Calu3 (cell line): Measurements from ENCODE around the gene NHP2. TPM values are rescaled to one million over a fixed set of nuclear protein-coding genes. Genes with fewer than 3 reads are reported as not detected.

ENCODE experiments used
- BruUV-seq: library from RNA; stranded (reverse); fragments of 400-500 nt; replicated peaks from 2 replicates; lab custom pipeline; 2021; lab: Mats Ljungman, UMichigan
- CTCF ChIA-PET: fragments of 300-600 bp; sonication (Branson Sonifier 250); formaldehyde crosslinking; loops from one replicate; lab custom pipeline; 2022; ENCODE audit warnings: antibody characterized with exemption; lab: Charles Lee
- DNase-seq: peaks from one replicate; pipeline ENCODE4 v3.0.0; 2022
- H3K27ac Mint-ChIP-seq: one replicate; pipeline ENCODE4 v1.8.0; 2022; ENCODE audit warnings: mixed read lengths; ENCODE audit not compliant: unreplicated experiment
- H3K27me3 Mint-ChIP-seq: one replicate; pipeline ENCODE4 v1.8.0; 2022; ENCODE audit warnings: mixed read lengths; ENCODE audit not compliant: unreplicated experiment
- H3K36me3 Mint-ChIP-seq: one replicate; pipeline ENCODE4 v1.8.0; 2022; ENCODE audit warnings: mild to moderate bottlenecking, moderate library complexity, mixed read lengths; ENCODE audit not compliant: insufficient read depth, unreplicated experiment
- H3K4me1 Mint-ChIP-seq: one replicate; pipeline ENCODE4 v1.8.0; 2022; ENCODE audit warnings: mild to moderate bottlenecking, low read depth, mixed read lengths; ENCODE audit not compliant: unreplicated experiment
- H3K4me3 Mint-ChIP-seq: one replicate; pipeline ENCODE4 v1.8.0; 2022; ENCODE audit warnings: mild to moderate bottlenecking, low read depth, moderate library complexity, mixed read lengths; ENCODE audit not compliant: unreplicated experiment
- H3K9me3 Mint-ChIP-seq: one replicate; pipeline ENCODE4 v1.8.0; 2022; ENCODE audit warnings: low read depth, mixed read lengths; ENCODE audit not compliant: unreplicated experiment
- intact Hi-C: fragments of 100-400 bp; cut with micrococcal nuclease; formaldehyde crosslinking; loops from one replicate; pipeline ENCODE4 v1.10.0; 2022; ENCODE audit not compliant: unreplicated experiment
- total RNA-seq: library from RNA; stranded (reverse); gene quantifications from 2 replicates; pipeline ENCODE4 v1.2.3, GENCODE V29; 2022
- TF ChIP-seq, protein P1 (sequence below): fragments of 200-600 bp; IDR thresholded peaks from one replicate; pipeline ENCODE4 v1.8.0; 2022; ENCODE audit warnings: antibody characterized with exemption; ENCODE audit not compliant: unreplicated experiment

NHP2 gene
- total RNA-seq, 1 experiment from 2014 or later = 182 TPM

DNA sequence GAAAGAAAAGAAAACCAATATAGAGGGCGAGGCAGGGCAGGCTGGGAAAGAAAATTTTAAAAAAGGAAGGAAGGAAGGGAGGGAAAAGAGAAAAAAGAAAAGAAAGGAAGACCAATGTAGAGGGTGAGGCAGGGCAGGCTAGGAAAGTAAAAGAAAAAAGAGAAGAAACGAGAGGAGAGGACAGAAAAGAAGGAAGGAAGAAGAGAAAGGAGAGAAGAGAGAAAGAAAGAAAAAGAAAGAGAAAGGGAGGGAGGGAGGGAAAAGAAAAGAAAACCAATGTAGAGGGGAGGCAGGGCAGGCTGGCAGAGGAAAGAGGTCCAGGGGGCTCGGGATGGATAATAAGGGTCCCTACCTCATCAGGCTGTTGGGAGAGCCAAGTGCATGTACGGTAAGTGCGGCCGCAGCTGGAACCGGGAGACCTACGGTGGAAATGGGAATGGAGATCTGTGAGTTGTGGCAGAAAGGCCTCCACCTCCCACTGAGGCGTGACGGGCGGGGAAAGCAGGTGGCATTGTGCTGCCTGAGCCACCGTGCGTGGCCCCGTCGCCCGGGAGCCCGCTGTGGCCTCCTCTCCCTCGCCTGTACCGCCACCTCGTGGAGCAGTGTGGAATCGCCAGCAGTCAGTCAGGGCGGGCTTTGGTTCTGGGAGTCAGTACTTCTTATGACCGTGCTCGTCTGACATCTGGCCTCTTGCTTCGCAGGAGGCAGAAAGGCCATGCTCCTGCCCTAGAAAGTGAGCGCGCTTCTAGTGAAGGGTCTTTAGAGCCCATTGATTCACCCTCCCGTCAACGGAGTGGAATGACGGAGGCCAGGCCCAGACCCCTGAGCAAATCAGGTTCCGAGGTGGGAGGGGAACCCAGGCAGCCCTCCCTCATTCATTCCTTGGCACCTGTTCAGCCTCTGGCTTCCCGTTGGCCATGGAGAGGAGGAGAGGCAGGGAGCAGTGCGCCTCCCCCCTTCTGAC is 10.4 kb upstream of the NHP2 start:
- no TSS peak for BruUV-seq
- intact Hi-C loops = loop anchor here (1.0 kb wide), 2 partner anchors 18 to 88 kb away; no protein-coding TSS in a partner anchor
- Mint-ChIP-seq H3K27me3 (peaks cover 32% of the 10 kb centered on the region), H3K4me1 (no peaks in the 10 kb centered on the region), H3K36me3 (peaks cover 5% of the 10 kb centered on the region), H3K27ac (no peak overlapping the region), H3K9me3 (no peaks in the 10 kb centered on the region), H3K4me3 (peak overlapping the region; percentile 8)
- DNase-seq = peak; percentile 94
- TF ChIP-seq, protein P1, sequence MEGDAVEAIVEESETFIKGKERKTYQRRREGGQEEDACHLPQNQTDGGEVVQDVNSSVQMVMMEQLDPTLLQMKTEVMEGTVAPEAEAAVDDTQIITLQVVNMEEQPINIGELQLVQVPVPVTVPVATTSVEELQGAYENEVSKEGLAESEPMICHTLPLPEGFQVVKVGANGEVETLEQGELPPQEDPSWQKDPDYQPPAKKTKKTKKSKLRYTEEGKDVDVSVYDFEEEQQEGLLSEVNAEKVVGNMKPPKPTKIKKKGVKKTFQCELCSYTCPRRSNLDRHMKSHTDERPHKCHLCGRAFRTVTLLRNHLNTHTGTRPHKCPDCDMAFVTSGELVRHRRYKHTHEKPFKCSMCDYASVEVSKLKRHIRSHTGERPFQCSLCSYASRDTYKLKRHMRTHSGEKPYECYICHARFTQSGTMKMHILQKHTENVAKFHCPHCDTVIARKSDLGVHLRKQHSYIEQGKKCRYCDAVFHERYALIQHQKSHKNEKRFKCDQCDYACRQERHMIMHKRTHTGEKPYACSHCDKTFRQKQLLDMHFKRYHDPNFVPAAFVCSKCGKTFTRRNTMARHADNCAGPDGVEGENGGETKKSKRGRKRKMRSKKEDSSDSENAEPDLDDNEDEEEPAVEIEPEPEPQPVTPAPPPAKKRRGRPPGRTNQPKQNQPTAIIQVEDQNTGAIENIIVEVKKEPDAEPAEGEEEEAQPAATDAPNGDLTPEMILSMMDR = peak; percentile 99
- CTCF ChIA-PET = interaction anchor here (1.0 to 2.5 kb wide), 2 partner anchors 88 to 90 kb away, joined by 4 to 12 read pairs; no protein-coding TSS in a partner anchor

DNA sequence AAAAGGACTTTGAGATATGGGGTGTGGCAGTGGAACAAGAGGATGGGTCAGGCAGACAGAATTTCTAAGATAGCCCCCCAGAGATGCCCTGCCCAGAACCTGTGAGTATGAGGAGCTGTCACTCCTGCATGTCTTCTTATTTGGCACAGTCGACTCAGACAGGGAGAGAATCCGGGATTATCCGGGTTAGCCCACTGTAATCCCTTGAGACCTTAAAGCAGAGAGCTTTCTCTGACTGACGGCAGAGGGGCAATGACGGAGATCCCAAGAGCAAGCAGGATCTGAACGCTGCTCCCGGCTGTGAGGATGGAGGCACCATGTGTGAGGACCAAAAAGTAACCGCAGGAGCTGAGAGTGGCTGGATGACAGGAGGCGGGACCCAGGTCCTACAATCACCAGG is 8.8 kb upstream of the NHP2 start:
- TF ChIP-seq, protein P1 = no peak
- H3K27me3 Mint-ChIP-seq = peaks cover 23% of the 10 kb centered on the region
- intact Hi-C loops = no loop called here
- no peaks in the 10 kb centered on the region for H3K9me3 Mint-ChIP-seq
- H3K4me3 Mint-ChIP-seq = no peak overlapping the region
- CTCF ChIA-PET = interaction anchor here (1.0 to 2.5 kb wide), 3 partner anchors 84 to 88 kb away, joined by 4 to 12 read pairs (median 4); no protein-coding TSS in a partner anchor
- no peak for DNase-seq
- H3K4me1 Mint-ChIP-seq = no peaks in the 10 kb centered on the region
- no peak overlapping the region for H3K27ac Mint-ChIP-seq
- BruUV-seq = no TSS peak
- H3K36me3 Mint-ChIP-seq = peaks cover 5% of the 10 kb centered on the region

DNA sequence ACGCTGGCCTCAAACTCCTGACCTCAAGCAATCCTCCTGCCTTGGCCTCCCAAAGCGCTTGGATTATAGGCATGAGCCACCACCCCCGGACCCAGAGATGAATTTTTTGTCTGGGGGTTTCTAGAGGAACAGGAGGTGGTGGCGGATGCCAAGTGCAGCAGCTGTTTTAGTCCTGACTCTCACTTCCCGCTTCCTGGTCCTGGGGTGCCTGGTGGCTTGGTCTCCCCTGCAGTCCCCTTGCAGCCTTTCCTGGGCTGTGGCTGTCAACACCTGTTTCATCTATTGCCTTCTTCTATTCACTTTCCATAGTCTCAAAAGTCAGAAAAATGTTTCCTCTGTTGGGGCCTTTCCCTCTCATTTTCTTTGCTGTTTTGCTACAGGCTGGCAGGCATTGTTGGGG is 6.5 kb upstream of the NHP2 start:
- intact Hi-C loops = no loop called here
- TF ChIP-seq, protein P1 = no peak
- H3K27ac Mint-ChIP-seq = no peak overlapping the region
- DNase-seq = no peak
- no TSS peak for BruUV-seq
- no peaks in the 10 kb centered on the region for H3K9me3 Mint-ChIP-seq
- H3K27me3 Mint-ChIP-seq = peaks cover 23% of the 10 kb centered on the region
- H3K4me1 Mint-ChIP-seq = no peaks in the 10 kb centered on the region
- H3K36me3 Mint-ChIP-seq = peaks cover 5% of the 10 kb centered on the region
- CTCF ChIA-PET = interaction anchor here (0.6 kb wide), 1 partner anchor 48 kb away, joined by 3 read pairs; no protein-coding TSS in a partner anchor
- no peak overlapping the region for H3K4me3 Mint-ChIP-seq

DNA sequence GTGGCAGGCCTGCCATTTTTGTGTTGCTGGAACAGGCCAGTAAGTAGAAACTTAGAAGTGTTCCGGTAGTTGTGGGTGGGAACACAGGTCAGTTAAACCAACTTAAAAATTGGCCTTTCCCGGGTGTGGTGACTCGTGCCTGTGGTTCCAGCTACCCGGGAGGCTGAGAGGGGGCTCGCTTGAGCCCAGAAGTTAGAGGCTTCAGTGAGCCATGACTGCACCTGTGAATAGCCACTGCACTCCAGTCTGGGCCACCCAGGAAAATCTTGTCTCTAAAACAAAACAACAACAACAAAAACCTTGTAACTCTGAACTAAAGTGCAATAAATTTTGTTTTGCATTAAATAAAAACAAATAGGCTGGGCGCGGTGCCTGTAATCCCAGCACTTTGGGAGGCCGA is 1.4 kb upstream of the NHP2 start:
- no peak overlapping the region for H3K4me3 Mint-ChIP-seq
- H3K4me1 Mint-ChIP-seq = peaks cover 22% of the 10 kb centered on the region
- H3K36me3 Mint-ChIP-seq = peaks cover 47% of the 10 kb centered on the region
- H3K27ac Mint-ChIP-seq = no peak overlapping the region
- TF ChIP-seq, protein P1 = no peak
- CTCF ChIA-PET = no interaction called here
- no peaks in the 10 kb centered on the region for H3K27me3 Mint-ChIP-seq
- BruUV-seq = no TSS peak
- intact Hi-C loops = no loop called here
- no peaks in the 10 kb centered on the region for H3K9me3 Mint-ChIP-seq
- DNase-seq = no peak
